ENCODE data around the gene UQCRC1. TPM values are rescaled to one million over a fixed set of nuclear protein-coding genes. Genes with fewer than 3 reads are reported as not detected.

UQCRC1 gene
- total and polyA plus RNA-seq, 2 donors (not counting 1 experiment from before 2014, with no cell fraction given), result 99.9 to 132 TPM

DNA sequence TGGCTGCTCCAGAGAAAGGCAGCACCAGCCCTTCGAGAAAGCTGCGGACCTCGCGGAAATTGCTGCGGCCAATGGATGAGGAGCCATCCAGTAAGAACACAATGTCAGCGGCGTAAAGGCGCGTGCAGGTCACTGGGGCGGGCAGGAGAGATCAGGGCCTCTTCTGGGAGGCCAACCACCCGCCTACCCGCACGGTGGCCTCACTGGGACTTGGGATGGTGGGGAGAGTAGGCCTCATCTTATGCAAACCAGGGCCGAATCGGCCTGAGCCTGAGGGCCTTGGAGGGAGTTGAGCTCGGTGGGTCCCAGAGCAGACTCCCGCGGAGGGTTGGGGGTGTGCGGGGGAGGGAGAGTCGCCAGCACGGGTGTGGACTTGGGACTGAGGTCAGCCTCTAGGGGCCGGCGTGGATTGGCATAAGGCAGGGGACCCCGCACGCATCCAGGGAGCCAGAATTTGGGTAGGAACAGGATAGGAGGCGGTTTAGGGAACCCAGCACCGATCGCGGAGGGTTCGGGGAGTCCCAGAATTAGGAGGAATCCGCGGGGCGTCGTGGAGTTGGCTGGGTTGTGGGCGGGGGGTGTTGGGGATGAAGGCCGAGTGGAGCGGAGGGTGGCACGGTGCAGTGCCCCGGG lies 14.9 kb downstream of the UQCRC1 start:
- WGBS (ENCODE audit: insufficient coverage), result 30% methylated on average over 36 of the region's 39 CpGs
- ATAC-seq (ENCODE audit: low read depth), result no peak
- Mint-ChIP-seq H3K27me3 (peaks cover 29% of the 10 kb centered on the region), H3K4me3 (peak overlapping the region; percentile 45), H3K9me3 (ENCODE audit: insufficient read depth) (no peaks in the 10 kb centered on the region), H3K27ac (no peak overlapping the region), H3K4me1 (peaks cover 9% of the 10 kb centered on the region)
- no peaks in the 10 kb centered on the region for H3K79me2 ChIP-seq (ENCODE audit: control insufficient read depth, insufficient read depth, low read length)
- intact Hi-C loops (cut with micrococcal nuclease), result no loop called here
- H3K4me3 ChIP-seq (ENCODE audit: control extremely low read depth in 1 of 5, extremely low read depth in 1 of 5, insufficient read depth in 1 of 5, low read depth in 2 of 5, low read length in 4 of 5), result no peak overlapping the region
- peaks cover 0 to 19% of the 10 kb centered on the region in 2 experiments for H3K36me3 ChIP-seq (replicated peaks in 1 of 2; ENCODE audit: control extremely low read depth in 1 of 2, control insufficient read depth in 1 of 2, extremely low read depth in 1 of 2, insufficient read depth in 2 of 2, low read length in 1 of 2)
- TF ChIP-seq, protein P1, sequence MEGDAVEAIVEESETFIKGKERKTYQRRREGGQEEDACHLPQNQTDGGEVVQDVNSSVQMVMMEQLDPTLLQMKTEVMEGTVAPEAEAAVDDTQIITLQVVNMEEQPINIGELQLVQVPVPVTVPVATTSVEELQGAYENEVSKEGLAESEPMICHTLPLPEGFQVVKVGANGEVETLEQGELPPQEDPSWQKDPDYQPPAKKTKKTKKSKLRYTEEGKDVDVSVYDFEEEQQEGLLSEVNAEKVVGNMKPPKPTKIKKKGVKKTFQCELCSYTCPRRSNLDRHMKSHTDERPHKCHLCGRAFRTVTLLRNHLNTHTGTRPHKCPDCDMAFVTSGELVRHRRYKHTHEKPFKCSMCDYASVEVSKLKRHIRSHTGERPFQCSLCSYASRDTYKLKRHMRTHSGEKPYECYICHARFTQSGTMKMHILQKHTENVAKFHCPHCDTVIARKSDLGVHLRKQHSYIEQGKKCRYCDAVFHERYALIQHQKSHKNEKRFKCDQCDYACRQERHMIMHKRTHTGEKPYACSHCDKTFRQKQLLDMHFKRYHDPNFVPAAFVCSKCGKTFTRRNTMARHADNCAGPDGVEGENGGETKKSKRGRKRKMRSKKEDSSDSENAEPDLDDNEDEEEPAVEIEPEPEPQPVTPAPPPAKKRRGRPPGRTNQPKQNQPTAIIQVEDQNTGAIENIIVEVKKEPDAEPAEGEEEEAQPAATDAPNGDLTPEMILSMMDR (IDR thresholded peaks at IDR 0.05), result no peak
- ChIA-PET POLR2A (no interaction called here), CTCF (no interaction called here)
- peaks cover 0 to 33% (median 6%) of the 10 kb centered on the region in 4 experiments for H3K27me3 ChIP-seq (replicated peaks in 1 of 4; ENCODE audit: control extremely low read depth in 1 of 4, control insufficient read depth in 3 of 4, insufficient read depth in 4 of 4, low read length in 3 of 4)
- DNase-seq, result no peak
- H3K27ac ChIP-seq (ENCODE audit: low read length in 2 of 2), result no peak overlapping the region
- no peak overlapping the region for H3K9ac ChIP-seq (ENCODE audit: low read length)
- H3K4me1 ChIP-seq (ENCODE audit: control insufficient read depth in 2 of 2, insufficient read depth in 2 of 2, low read length in 2 of 2), result peaks cover 4 to 9% of the 10 kb centered on the region in 2 donors
- H4K20me1 ChIP-seq (ENCODE audit: control insufficient read depth, insufficient read depth, low read length, poor library complexity, severe bottlenecking), result no peaks in the 10 kb centered on the region
- peak overlapping the region; percentile 38 for H2AFZ ChIP-seq (ENCODE audit: insufficient read depth, low read depth, low read length, poor library complexity, severe bottlenecking)
- no peaks in the 10 kb centered on the region for H3K9me3 ChIP-seq (ENCODE audit: control extremely low read depth in 1 of 3, control insufficient read depth in 2 of 3, insufficient read depth in 1 of 3, low read length in 2 of 3)
- peak overlapping the region; percentile 53 for H3K4me2 ChIP-seq (replicated peaks; ENCODE audit: low read depth, low read length, poor library complexity, severe bottlenecking)

DNA sequence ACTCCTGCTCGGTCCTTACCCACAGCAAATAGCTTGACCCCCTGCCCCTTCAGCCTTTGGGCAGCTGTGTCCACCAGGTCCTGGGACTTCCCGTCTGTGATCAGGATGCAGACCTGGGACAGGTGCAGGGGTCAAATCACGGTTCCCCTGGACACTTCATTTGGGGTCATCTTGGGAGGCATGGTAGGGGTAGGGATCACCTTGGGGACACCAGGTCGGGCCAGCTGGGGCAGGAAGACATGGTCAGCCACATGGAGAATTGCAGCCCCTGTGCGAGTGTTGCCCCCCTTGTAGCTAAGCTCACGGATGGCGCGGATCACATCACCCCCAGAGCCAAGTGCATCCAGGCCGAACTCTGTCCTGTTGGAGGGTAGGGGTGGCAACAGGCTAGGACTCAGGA lies 16.1 kb downstream of the UQCRC1 start:
- peaks cover 0 to 7% of the 10 kb centered on the region in 2 experiments for H3K36me3 ChIP-seq (replicated peaks in 1 of 2; ENCODE audit: control extremely low read depth in 1 of 2, control insufficient read depth in 1 of 2, extremely low read depth in 1 of 2, insufficient read depth in 2 of 2, low read length in 1 of 2)
- TF ChIP-seq EZH2 (IDR thresholded peaks at IDR 0.05; ENCODE audit: borderline replicate concordance, insufficient read depth, low read depth, low read length, poor library complexity, severe bottlenecking), result no peak
- TF ChIP-seq, protein P1 (IDR thresholded peaks at IDR 0.05), result no peak
- peaks cover 0 to 38% (median 7%) of the 10 kb centered on the region in 4 experiments for H3K27me3 ChIP-seq (replicated peaks in 1 of 4; ENCODE audit: control extremely low read depth in 1 of 4, control insufficient read depth in 3 of 4, insufficient read depth in 4 of 4, low read length in 3 of 4)
- POLR2A ChIA-PET, result no interaction called here
- Mint-ChIP-seq H3K27me3 (peaks cover 37% of the 10 kb centered on the region), H3K4me3 (no peak overlapping the region), H3K27ac (no peak overlapping the region), H3K4me1 (peaks cover 9% of the 10 kb centered on the region), H3K9me3 (ENCODE audit: insufficient read depth) (no peaks in the 10 kb centered on the region)
- no peak overlapping the region for H2AFZ ChIP-seq (ENCODE audit: insufficient read depth, low read depth, low read length, poor library complexity, severe bottlenecking)
- H3K79me2 ChIP-seq (ENCODE audit: control insufficient read depth, insufficient read depth, low read length), result no peaks in the 10 kb centered on the region
- CTCF ChIA-PET, result no interaction called here
- H4K20me1 ChIP-seq (ENCODE audit: control insufficient read depth, insufficient read depth, low read length, poor library complexity, severe bottlenecking), result no peaks in the 10 kb centered on the region
- 88% methylated on average over 8 of the region's 9 CpGs for WGBS (ENCODE audit: insufficient coverage)
- no peak overlapping the region for H3K27ac ChIP-seq (ENCODE audit: low read length in 2 of 2)
- DNase-seq, result no peak
- H3K4me3 ChIP-seq (ENCODE audit: control extremely low read depth in 1 of 5, extremely low read depth in 1 of 5, insufficient read depth in 1 of 5, low read depth in 2 of 5, low read length in 4 of 5), result no peak overlapping the region
- H3K9ac ChIP-seq (ENCODE audit: low read length), result no peak overlapping the region
- no peak overlapping the region for H3K4me2 ChIP-seq (replicated peaks; ENCODE audit: low read depth, low read length, poor library complexity, severe bottlenecking)
- H3K9me3 ChIP-seq (ENCODE audit: control extremely low read depth in 1 of 3, control insufficient read depth in 2 of 3, insufficient read depth in 1 of 3, low read length in 2 of 3), result no peaks in the 10 kb centered on the region
- intact Hi-C loops (cut with micrococcal nuclease), result no loop called here
- peaks cover 4 to 9% of the 10 kb centered on the region in 2 donors for H3K4me1 ChIP-seq (ENCODE audit: control insufficient read depth in 2 of 2, insufficient read depth in 2 of 2, low read length in 2 of 2)
- ATAC-seq (ENCODE audit: low read depth), result no peak
